Measurements from ENCODE around the gene AGTRAP.

- TF ChIP-seq POLR2A (IDR thresholded peaks at IDR 0.05; ENCODE audit: low read depth, low read length) (no peak), POLR2AphosphoS5 (IDR thresholded peaks at IDR 0.05; ENCODE audit: low read depth, low read length) (no peak), TAF1 (IDR thresholded peaks at IDR 0.05; ENCODE audit: borderline replicate concordance, low read depth, low read length) (no peak)
Observed at GRCh38 chr1:11697893-11698210, 38.1 kb upstream of the AGTRAP start.
